ENCODE results near the gene CRADD. TPM values are rescaled to one million over a fixed set of nuclear protein-coding genes. Genes with fewer than 3 reads are reported as not detected.
A peak's percentile ranks its signal among the peaks of the same experiment; 100 is the strongest.
"Not testable (repeated sequence)": the region's sequence is repeated elsewhere in the genome, so short reads cannot be mapped to it uniquely, and the experiment has no call there.

CRADD gene
- total RNA-seq, 1 donor from 2014 or later = 22.5 TPM

DNA sequence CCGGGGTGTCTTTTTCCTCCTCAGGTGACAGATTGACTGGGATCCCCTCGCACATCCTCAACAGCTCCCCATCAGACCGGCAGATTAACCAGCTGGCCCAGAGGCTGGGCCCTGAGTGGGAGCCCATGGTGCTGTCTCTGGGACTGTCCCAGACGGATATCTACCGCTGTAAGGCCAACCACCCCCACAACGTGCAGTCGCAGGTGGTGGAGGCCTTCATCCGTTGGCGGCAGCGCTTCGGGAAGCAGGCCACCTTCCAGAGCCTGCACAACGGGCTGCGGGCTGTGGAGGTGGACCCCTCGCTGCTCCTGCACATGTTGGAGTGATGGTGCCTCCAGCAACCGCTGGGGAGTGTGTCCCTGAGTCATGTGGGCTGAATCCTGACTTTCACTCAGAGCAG, 172.8 kb downstream of the CRADD start:
- ATAC-seq = no peak

DNA sequence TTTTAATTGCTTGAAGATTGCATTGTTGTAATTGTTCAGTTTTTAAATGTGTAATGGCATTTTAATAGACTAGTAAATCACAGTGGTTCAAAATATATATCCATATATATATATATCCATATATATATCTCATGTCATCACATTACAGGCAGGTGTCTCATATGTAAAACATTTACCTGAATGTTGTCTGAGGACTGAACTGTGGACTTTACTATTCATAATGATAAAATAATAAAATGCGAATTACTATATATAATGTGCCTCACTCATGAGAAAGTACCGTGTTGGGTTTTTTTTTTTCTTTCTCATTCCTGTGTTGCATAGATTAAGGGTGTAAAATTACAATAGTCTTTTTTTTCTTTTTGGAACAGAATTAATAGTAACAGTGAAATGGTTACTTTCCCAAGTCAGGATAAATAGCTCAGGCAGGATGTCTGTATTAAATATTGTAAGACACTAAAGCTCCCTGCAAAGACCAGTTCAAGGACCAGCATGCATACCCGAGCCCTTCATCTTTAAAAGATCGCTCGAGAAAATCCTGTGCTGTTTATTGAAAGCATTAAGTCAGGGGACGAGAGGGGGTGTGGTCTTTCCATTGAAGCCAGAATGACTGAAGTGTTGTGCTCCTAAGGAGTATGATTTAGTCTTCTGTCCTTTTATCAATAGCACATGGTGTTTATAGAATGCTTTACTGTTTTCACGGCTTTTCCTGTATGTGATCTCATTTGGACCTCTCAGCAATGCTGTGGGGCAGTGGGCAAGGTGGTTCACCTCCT, 173.5 kb downstream of the CRADD start:
- no peak for ATAC-seq

DNA sequence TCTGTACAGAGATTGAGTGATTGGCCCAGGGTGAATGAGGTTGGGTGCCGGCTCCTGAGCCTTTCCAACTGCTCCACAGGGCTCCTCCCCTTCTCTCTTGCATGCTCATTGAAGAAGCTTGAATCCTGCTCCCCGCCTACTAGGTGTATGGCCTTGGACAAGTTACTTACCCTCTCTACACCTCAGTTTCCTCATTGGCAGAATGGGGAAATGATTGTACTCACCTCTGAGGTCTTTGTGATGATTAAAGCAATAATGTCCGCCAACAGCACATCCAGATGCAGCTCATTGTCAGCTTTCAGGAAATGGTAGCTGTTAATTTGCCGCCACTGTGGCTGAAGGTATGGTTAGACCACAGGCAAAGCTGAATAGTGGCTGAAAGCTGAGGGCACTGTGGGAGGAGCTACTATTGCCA, 174.1 kb downstream of the CRADD start:
- ATAC-seq = no peak

DNA sequence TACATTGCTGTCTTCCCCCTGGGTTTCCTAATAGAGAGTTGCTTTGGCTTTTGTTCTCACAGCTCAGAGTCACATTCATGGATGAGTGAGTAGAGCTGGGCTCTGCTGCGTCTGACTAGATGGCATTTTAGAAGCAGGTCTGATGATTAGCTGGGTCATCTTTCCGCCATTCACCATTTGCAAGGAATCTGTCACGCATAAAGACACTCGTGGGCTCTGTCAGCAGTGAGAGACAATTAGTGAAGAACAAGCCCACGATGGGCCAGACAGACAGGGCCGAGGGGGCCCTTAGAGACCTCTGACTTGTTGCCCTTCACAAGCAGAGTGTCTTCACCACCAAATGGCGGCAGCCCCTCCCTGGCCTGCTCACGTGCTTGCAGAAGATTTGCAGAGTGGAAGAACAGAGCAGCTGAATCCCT, 175.0 kb downstream of the CRADD start:
- ATAC-seq = no peak

DNA sequence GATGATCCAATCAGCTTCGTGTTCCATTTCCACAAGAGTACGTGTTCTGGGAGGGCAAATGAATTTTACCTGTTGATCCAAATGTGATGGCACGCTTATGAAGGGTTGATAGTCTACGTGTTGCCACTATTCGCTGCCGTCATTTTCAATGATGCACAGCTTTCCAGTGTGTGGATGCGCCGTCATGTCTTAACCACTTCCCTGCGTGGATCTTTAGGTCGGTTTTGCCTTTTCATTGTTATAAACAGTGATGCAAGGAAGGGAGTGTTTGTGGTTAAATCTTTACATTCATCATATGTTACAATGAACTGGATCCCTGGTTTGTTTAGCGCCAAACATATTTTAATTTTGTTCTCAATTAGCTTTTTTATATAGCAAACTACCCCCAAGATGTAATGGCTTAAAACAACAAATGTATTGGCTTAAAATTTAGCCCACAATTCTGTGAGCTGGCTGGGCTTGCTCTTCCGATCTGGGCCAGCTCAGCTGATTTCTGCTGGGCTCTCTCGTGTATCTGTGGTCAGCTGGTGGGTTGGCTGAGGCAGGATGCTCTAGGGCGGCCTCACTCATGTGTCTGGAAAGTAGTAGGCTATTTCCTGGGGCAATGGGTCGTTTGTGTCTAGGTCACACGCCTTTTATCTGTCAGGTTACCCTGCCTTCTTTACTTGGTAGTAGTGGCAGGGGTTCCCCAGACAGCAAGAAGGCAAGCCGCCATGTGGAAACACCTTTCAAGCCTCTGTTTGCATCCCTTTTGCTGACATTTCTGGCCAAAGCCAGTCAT, 176.7 kb downstream of the CRADD start:
- no peak for ATAC-seq

DNA sequence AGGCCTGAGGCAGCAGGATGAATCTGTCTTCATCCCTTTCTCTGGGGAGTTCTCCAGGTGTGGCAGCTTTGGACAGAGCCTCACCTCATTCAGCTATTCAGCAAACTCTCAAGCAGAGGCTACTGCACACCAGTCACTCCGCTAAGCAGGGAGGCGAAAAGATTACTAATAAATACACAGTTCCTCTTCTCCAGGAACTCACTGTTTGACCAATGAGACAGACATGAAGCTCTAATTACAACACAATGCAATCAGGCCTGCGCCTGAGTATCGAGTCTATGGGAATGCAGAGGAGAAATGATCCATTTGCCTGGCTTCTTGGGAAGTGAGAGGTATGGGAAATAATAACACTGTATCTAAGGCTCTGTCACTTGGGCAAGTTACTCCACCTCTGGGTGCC, 178.1 kb downstream of the CRADD start:
- ATAC-seq = no peak

DNA sequence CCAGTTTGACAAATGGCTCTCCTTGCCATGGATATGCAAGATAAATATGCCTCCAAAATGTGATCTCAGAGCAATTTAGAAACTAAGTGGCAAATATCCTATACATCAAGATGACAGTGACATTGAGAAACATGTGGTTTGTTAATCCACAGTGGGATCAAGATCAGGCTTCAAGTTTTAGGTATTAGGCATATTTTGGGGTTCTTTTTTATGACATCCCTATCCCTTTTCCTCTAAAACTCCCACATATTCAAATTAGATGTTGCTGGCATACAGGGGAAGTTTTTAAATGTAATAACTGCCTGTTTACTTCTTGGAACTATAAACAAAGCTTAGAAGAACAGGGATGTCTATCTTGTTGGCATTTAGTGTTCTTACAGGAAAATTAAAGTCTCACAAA, 179.4 kb downstream of the CRADD start:
- ATAC-seq = no peak

DNA sequence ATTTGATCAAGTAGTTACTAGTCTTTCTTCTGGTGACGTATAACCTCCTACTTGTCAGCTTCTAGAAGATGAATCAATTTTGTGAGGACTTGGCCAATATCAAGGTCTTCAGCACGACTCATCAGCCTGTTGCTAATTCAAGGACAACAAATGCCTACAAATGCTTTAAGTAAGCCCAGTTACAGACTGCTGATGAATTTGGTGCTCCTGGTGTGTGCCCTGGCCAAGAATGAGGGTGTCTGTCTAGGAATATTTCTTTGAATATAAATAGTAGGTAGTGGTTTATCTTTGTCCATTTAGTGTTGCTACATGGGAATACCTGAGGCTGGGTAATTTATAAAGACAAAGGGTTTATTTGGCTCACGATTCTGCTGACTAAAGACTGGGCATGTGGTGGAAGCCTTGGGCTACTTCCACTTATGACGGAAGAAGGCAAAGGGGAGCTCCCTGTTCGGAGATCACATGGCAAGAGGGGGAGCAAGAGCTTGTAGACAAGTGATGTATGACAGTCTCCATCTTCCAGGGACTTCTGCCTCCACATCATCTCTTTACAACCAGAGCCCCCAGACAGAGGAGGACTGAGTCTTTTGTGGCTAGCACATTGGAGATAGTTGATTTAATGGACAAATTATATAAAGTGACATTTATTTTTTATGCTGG, 180.2 kb downstream of the CRADD start:
- ATAC-seq = no peak

DNA sequence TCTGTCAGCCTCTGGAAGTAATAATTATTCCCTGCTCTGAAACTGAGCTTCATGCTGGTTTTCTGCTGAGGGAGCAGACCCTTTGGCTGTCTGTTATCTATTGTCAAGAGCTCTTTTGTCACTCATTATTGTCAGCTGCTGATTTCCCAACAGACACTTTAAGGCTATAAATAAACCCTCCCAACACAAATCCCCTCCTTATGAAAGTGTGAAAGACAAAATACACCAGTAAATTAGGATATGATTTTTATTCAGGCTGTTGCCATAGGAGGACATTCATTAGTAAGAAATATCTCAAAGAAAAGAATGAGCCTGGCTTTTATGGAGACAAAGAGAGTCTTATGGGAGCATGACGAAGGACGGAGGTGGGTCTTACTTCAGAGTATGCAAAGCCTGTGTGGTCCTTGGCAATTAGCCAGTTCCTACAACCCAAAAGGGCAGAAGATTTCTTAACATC, 180.8 kb downstream of the CRADD start:
- no peak for ATAC-seq

DNA sequence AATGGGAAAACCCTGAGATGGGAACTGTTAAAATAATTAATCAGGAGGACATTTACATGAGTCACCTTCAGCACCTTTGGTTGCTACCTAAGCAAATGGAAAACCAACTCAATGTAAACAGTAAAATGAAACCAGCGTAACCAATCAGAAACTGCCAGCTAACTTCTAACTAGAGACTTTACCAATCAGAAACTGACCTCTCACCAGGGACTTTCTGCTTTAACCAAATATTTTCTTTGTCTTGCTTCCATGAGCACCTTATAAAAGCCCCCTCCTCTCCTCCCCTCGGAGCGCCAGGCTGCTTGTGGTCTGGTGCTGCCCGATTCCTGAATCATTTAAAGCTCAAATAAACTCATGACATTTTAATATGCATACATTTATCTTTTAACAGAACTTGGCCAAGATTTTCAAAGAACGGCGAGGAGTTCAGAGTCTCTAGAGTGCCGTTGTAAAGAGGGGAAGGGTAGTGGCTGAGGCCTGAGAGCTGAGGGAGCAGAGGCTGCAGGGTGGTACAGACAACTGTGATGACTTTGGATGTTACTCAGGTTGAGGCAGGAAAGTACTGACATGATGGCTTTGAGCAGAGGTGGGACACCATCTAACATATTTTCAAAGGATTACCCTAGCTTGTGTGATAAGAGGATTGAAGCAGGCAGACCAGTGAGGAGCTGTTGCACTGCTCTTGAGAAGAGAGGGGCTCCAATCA, 183.6 kb downstream of the CRADD start:
- ATAC-seq = no peak

DNA sequence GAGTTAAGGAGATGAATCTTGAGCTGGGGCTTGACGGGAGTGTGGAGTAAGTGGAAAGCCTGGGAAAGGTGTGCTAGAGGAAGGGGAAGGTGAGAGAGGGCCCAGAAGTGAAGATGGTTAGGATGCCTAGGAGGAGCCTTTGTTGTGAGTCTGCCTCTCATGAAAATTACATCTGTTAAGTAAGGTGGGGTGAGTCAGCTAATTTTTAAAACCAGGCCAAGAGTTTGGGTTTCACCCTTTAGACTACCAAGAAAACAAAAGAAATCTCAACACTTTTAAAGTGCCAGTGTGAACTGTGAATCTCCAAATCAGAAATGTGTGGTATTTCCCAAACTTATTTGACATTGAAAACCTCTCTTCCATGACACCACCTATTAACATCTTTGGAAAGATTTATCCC, 185.2 kb downstream of the CRADD start:
- ATAC-seq = no peak

DNA sequence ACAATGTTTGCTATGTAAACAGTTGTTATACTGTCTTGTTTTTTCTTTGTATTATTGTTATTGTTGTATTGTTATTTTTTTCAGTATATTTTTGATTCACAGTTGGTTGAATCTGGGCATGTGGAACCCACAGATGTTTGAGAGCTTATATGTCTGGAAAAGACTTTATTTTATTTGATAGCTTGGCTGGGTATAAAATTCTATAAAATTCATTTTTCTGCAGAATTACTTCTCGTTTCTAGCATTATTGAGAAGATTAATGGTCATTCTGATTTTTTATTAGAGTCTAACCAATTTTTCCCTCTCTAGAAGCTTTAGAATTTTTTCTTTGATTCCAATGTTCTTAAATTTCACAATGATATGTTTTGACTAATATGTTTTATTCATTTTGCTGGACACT, 188.6 kb downstream of the CRADD start:
- no peak for ATAC-seq

DNA sequence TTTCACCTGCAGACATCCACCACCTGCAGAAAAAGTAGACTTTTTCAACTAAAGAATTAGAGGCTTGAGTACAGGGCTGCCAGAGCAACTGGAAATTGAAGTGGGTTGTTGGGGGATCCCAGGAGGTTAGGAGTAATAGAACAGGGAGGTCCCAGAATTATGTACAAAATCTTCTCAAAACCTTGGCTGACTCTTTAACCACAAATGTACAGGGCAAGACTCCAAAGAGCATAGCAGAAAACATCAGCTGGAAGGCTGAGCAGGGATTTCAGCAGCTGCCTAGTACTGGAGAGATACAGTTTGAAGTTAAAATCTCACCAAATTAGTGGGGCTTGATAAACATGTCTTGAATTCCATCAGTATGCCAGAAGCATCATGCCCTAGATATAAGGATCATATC, 191.6 kb downstream of the CRADD start:
- ATAC-seq = no peak

DNA sequence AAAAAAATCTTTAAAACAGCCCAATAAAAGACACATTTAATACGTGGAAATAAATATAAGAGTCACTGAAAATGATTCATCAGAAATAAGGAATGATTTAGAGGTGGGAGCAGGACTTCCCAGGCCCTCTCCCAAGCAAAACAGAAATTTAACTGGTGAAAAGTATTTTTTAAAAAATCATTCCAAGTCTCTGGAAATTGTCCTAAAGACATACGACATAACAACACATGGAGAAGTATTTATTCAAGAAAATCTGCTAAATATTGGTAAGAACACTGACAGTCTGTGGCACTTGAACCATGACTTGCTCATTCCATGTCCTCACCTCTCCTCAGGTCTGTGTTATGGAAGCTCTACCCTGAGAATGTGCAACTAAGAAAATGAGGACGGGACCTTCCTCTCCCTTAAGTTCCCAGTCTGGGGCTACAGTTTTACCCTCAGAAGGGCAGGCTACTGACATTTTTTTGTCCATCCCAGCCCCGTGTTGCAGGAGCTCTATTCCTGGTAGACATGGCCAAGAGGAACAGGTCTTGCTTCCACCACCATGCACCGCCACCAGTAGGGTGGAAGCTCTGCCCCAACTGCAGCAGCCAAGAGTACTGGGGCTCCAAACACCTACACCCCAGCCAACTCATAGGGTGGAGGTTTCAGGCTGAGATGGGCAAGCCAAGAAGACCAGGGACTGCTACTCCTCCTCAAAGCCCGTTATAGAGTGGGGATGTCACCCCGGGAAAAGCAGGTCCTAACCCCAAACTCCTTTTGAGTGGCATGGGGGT, 193.0 kb downstream of the CRADD start:
- no peak for ATAC-seq

DNA sequence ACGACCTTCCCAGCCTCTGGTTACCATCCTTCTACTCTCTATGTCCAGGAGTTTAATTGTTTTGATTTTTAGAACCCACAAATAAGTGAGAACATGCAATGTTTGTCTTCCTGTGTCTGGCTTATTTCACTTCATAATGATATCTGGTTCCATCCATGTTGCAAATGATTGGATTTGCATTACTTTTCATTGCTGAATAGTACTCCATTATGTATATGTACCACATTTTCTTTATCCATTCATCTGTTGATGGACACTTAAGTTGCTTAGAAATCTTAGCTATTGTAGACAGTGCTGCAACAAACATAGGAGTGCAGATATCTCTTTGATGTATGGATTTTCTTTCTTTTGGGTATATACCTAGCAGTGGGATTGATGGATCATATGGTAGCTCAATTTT, 194.4 kb downstream of the CRADD start:
- ATAC-seq = not testable (repeated sequence)

DNA sequence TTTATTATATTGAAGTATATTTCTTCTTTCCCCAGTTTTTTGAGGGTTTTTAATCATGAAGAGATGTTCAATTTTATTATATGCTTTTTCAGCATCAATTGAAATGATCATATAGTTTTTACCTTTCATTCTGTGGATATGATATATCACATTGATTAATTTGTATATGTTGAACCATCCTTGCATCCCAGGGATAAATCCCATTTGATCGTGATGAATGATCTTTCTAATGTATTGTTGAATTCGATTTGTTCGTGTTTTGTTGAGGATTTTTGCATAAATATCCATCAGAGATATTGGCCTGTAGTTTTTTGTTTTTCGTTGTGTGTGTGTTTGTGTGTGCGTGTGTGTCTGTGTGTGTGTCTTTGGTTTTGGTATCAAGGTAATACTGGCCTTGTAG, 196.4 kb downstream of the CRADD start:
- ATAC-seq = no peak

DNA sequence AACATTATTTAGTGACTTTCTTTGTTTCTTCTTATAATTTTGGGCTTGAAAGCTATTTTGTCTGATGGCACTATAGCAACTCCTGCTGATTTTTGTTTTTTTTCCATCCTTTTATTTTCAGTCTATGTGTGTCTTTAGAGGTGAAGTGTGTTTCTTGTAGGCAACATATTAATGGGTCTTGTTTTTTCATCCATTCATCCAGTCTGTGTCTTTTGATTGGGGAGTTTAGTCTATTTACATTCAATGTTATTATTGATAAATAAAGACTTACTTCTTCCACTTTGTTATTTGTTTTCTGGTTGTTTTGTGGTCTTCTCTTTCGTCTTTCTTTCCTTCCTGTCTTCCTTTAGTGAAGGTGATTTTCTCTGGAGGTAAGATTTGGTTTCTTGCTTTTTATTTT, 198.0 kb downstream of the CRADD start:
- ATAC-seq = no peak

DNA sequence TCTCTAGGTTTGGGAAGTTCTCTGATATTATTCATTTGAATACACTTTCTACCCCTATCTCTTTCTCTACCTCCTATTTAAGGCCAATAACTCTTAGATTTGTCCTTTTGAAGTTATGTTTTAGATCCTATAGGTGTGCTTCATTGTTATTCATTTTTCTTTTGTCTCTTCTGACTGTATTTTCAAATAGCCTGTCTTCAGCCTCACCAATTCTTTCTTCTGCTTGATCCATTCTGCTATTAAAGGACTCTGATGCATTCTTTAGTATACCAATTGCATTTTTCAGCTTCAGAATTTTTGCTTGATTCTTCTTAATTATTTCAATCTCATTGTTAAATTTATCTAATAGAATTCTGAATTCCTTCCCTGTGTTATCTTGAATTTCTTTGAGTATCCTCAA, 199.2 kb downstream of the CRADD start:
- no peak for ATAC-seq

DNA sequence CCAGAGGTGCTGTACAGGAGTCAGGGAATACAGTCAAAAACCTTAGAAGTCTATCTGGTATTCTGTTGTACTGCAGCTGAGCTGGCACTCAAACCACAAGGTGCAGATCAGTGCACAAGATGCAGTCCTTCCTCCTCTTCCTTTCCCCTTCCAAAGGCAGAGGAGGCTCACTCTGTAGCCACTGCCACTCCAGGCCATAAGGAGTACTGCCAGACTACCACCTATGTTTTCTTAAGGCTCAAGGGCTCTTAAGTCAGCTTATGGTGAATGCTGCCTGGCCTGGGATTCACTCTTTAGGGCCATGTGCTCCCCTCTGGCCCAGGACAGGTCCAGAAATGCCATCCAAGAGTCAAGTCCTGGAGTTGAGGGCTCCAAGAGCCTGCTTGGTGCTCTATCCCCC, 200.3 kb downstream of the CRADD start:
- ATAC-seq = peak; percentile 47

DNA sequence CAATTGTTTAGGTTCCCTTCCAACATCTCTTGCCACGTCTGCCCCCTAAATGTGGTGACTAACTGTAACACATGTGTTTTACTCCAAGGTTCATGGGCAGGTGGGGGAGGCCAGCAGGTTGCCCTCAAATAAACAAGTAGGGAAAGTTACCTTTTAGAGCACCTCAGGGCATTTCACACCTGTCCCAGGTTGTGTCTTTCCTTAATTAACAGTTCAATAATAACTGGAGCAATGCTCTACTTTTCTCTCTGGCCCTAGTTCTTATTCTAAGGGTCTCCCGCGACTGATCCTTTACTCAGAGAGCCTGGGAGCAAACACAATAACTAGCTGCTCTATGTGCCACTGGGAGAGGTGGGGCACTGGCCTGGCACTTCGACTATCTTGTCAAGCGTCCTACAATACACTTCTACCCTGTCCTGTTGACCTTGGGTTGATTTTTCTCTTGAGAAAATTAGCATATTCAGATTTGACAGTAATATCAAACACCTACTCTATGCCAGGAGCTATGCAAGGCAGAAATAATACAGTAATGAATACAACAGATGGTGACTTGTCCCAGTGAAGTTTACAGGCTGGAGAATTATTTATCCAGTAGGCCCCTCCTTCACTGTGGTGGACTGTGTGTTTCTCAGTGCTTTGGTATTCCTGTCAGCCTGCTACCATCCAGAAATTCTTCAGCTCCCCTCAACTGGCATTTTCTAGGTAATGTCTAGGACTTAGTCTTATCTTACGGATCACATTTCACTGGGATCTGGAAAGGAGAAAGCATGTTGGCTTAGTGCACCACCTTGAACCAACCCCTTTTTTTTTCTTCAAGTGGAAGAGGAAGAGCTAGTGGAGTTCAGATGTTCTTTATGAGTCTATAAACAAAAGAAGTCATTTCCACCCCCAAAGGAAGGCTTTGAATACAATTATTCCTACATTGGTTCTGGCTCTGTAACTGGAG, 202.6 kb downstream of the CRADD start:
- no peak for ATAC-seq
